SJCRH30 (cell line): ENCODE results near the gene CEBPE. TPM values are rescaled to one million over a fixed set of nuclear protein-coding genes. Genes with fewer than 3 reads are reported as not detected.

ENCODE experiments used
- DNase-seq, 2 experiments: peaks; one replicate each; pipeline ENCODE4 v3.0.0-alpha.2; 2015 to 2020
- H3K27ac ChIP-seq: fragments of 250-450 bp; sonication (Bioruptor Pico); 2 replicates; pipeline ENCODE4 v1.5.1; 2020; ENCODE audit warnings: mild to moderate bottlenecking, moderate library complexity
- H3K27me3 ChIP-seq: fragments of 250-450 bp; sonication (Bioruptor Pico); 2 replicates; pipeline ENCODE4 v1.5.1; 2020; ENCODE audit warnings: mild to moderate bottlenecking, moderate library complexity
- H3K36me3 ChIP-seq: fragments of 250-450 bp; sonication (Bioruptor Pico); 2 replicates; pipeline ENCODE4 v1.5.1; 2020; ENCODE audit warnings: mild to moderate bottlenecking, moderate library complexity
- H3K4me1 ChIP-seq: fragments of 250-450 bp; sonication (Bioruptor Pico); 2 replicates; pipeline ENCODE4 v1.5.1; 2020; ENCODE audit warnings: mild to moderate bottlenecking, moderate library complexity
- H3K4me3 ChIP-seq: fragments of 250-450 bp; sonication (Bioruptor Pico); 2 replicates; pipeline ENCODE4 v1.5.1; 2020; ENCODE audit warnings: mild to moderate bottlenecking, moderate library complexity
- H3K9me3 ChIP-seq: fragments of 250-450 bp; sonication (Bioruptor Pico); replicated peaks from 2 replicates; pipeline ENCODE4 v1.5.1; 2020; ENCODE audit warnings: mild to moderate bottlenecking, moderate library complexity
- total RNA-seq: library from RNA; depleted of rRNA; stranded (reverse); fragments of >200 nt; shearing (Covaris generic); gene quantifications from 2 replicates; pipeline ENCODE4 v1.2.3, GENCODE V29; 2014; rRNA removed

CEBPE gene
- not detected in 2 replicates for total RNA-seq

DNA sequence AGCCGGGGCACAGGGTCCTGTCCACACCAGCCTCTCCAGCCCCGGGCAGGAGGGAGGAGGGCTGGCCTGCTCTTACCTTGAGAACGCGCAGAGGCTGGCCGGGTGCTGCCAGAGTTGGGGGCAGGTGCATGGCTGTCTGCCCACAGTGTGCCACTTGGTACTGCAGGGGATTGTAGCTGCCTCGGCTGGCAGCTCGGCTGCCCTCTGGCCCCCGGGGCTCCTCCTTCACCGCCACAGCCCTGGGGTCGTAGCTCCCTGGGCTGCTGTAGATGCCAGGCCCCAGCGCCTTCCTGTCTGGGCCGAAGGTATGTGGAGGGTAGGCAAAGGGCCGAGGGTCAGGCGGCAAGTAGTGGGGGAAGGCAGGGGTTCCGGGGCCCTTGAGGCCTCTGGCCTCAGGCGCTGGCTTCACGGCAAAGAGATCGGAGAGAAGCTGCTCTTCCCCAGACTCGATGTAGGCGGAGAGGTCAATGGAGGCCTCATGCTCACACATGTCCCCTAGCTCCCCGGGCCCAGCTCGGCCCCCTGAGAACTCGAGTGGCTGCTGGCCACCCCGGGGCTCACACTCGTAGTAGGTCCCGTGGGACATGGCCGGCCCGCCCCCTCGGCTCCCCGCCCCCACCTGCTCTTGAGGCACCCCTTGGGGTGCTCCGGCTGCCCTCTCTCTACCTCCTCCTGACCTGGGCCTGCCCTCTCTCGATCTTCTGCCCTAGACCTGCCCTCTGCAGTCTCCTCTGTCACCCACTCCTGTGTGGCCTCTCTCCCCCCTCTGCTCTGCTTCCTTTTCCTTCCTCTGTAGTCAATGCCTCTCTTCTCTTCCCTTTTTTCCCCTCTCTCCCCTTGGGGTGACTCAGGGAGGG is at the start of gene CEBPE:
CEBPE (minus strand) TSS at position 750 of the 857 bp plus-strand sequence; CDS start at position 586, 164 bp downstream.
- H3K4me1 ChIP-seq = peaks cover 18% of the 10 kb centered on the region
- H3K4me3 ChIP-seq = no peak within 1 kb of the TSS
- no peaks in the 10 kb centered on the region for H3K9me3 ChIP-seq
- no peak for DNase-seq
- H3K27me3 ChIP-seq = peaks cover 3% of the 10 kb centered on the region; the same call in 1 of the 2 replicates
- H3K36me3 ChIP-seq = no peaks in the 10 kb centered on the region
- no peak within 1 kb of the TSS for H3K27ac ChIP-seq

DNA sequence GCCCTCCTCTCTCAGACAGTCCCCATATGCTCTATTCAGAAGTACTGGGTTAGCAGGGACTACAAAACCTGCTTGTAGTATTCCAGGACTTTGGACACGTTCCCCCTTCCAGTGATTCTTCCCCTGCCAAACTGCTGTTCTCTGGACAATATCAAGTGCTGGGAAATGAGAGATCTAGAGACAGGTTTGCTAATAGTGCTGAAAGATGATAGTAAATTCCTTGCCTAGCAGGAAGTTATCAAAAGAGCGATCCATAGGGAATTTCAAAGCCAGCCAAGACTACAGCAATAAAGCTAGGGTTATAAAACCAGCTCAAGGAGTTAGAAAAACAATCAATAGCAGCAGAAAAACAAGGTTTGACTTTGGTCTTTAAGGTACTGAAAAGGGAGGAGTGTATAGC is 49.2 kb upstream of the CEBPE start:
- DNase-seq = no peak
- Histone ChIP-seq H3K27ac (no peak overlapping the region), H3K4me3 (no peak overlapping the region), H3K4me1 (no peaks in the 10 kb centered on the region), H3K9me3 (no peaks in the 10 kb centered on the region), H3K27me3 (peaks cover 9% of the 10 kb centered on the region; the same call in 1 of the 2 replicates), H3K36me3 (no peaks in the 10 kb centered on the region)

DNA sequence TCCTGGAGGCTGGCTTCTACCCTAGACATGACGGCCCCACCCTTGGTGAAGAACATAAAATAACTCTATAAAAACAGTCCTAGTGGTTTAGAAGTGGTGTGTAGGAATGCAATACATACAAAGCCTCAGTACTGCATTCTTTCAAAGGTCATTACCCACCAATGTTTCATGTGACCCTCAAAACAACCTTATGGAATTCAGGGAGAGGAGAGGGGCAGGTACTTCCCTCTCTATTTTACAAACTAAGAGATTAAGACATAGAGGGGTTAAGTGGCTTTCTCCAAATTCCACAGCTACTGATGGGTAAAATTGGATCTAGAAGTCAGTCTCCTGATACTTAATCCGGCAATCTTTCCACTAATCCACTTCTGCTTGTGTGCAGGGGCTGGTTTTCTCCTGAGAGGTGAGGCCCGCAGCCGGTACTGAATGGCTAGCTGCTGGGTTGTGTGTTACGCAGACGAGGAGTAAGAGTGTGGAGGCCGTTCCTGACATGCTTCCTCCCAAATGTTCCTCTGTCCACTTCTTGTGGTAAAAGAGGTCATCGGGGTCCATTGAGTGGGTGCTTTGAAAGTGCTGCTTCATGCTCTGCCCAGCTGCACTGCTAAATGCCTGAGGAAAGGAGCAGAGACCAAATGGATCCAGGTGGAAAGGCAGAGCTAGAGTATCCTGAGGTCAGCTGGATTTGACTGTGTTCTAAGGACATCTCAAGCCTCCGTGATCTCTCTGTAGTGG is 48.2 kb upstream of the CEBPE start:
- Histone ChIP-seq H3K9me3 (no peaks in the 10 kb centered on the region), H3K36me3 (no peaks in the 10 kb centered on the region), H3K27ac (no peak overlapping the region), H3K4me3 (no peak overlapping the region), H3K27me3 (peaks cover 9% of the 10 kb centered on the region; the same call in 1 of the 2 replicates), H3K4me1 (no peaks in the 10 kb centered on the region)
- no peak for DNase-seq

DNA sequence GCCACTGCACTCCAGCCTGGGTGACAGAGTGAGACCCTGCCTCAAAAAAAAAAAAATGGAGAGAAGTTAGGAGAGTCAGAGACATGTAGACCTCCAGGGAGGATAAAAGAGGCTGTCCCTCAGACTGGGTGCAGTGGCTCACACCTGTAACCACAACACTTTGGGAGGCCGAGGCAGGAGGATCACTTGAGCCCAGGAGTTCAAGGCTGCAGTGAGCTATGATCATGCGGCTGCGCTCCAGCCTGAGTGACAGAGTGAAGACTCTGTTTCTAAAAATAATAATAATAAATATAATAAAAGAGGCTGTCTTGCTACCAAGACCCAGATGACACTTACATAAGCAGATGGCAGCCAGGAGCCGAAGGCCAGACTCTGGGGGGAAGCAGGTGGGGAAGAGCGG is 45.9 kb upstream of the CEBPE start:
- Histone ChIP-seq H3K4me1 (no peaks in the 10 kb centered on the region), H3K4me3 (no peak overlapping the region), H3K27me3 (peaks cover 3% of the 10 kb centered on the region; the same call in 1 of the 2 replicates), H3K36me3 (no peaks in the 10 kb centered on the region), H3K27ac (no peak overlapping the region), H3K9me3 (no peaks in the 10 kb centered on the region)
- no peak for DNase-seq

DNA sequence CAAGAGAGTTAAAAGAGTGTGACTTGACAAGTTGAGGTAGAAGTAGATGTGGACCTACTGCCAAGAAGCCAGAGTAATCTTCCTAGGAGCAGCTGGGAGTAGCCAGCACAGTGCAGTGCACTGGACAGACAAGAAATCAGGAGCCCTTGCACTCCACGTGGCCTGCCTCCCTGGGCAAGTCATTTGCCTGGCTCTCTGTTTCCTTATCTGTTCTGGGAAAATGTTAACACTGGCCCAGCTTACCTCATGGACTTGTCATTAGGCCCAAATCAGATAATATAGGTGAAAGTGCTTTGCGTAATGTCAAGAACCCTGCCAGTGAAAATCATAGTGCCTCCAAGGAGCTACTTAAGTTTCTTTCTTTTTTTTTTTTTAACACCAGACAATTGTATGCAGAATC is 45.2 kb upstream of the CEBPE start:
- no peak overlapping the region for H3K4me3 ChIP-seq
- H3K9me3 ChIP-seq = no peaks in the 10 kb centered on the region
- H3K4me1 ChIP-seq = no peaks in the 10 kb centered on the region
- H3K27ac ChIP-seq = no peak overlapping the region
- DNase-seq = no peak
- H3K27me3 ChIP-seq = no peaks in the 10 kb centered on the region; the same call in 1 of the 2 replicates
- H3K36me3 ChIP-seq = no peaks in the 10 kb centered on the region

DNA sequence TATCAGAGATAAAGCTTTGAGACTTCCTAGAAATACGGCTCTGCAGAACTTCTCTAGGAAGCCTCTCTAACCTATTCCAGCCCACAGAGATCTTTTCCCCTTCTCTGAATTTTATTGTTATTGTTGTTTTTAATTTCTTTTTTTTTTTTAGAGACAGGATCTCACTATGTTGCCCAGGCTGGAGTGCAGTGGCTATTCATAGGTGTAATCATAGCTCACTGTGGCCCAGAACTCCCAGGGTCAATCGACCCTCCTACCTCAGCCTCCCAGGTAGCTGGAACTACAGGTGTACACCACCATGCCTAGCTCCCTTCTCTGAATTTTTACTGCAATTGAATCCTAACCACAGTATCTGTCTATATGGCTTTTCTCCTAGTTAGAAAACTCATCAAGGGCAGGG is 44.8 kb upstream of the CEBPE start:
- no peaks in the 10 kb centered on the region for H3K4me1 ChIP-seq
- H3K9me3 ChIP-seq = no peaks in the 10 kb centered on the region
- DNase-seq = no peak
- no peak overlapping the region for H3K4me3 ChIP-seq
- H3K27me3 ChIP-seq = no peaks in the 10 kb centered on the region; the same call in 1 of the 2 replicates
- H3K27ac ChIP-seq = no peak overlapping the region
- no peaks in the 10 kb centered on the region for H3K36me3 ChIP-seq

DNA sequence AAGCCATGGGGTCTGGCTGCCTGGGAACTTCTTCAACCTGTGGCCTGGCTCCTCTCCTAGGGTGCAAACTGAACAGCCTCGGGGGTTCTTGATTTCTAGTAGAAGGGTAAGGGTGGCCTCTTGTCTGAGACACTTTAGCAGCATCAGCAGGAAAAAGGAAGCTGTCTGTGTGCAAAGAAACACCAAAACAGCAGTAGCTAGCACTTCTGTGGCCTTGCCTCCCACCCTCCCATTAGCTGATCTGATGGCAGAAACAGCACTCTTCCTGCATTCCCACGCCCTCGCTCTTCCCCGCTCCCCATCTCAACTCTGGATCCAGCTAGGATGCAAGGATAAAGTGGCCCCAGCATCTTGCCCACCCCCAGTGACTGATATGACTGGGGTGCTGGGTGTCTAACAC is 43.7 kb upstream of the CEBPE start:
- H3K36me3 ChIP-seq = no peaks in the 10 kb centered on the region
- H3K27ac ChIP-seq = no peak overlapping the region
- no peaks in the 10 kb centered on the region for H3K9me3 ChIP-seq
- H3K27me3 ChIP-seq = no peaks in the 10 kb centered on the region; the same call in 1 of the 2 replicates
- no peaks in the 10 kb centered on the region for H3K4me1 ChIP-seq
- DNase-seq = no peak
- no peak overlapping the region for H3K4me3 ChIP-seq

DNA sequence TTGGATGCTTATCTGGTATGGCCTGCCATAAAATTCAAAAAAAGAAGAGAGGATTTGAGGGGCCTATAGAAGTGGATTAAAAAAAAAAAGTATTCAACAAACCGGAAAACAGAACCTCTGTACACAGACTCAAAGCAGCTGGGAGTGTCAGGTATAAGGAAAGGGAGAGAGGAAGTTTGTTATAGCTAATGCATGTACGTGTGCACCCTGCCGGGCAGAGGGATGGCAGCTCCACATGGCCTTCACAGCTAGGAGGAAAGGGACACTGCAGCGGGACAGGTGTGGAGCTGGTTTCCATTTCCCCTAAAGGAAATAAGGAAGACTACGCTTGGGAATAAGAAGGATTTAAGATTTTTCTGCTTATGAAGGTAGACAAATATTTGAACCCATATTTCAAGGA is 43.0 kb upstream of the CEBPE start:
- Histone ChIP-seq H3K4me3 (no peak overlapping the region), H3K4me1 (no peaks in the 10 kb centered on the region)
- no peak for DNase-seq

DNA sequence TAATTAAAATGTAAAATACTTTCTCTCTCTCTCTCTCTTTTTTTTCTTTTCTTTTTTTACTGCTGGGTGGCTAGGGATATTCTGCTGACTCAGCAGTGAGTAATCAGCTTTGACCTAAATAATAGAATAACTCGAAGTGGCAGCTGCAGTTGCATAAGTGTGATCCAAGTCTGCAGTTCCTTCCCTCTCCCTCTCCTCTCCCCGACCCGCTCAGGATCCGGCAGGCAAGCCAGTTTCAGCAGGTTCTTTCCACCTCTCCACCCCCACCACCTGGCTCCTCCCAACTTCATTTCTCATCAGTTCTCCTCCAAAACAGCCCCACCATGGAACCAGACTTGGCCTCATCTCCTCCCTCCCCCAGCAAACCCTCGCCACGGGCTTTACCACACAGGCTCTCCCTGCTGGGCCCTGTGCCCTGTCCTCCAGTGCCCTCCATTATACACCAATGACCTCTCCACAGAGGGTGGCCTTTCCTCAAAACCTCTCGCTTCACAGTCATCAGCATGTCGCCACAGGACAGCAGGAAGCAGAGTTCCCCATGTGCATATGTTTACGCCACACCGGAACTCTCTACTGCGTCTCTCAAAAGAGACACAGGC is 42.0 kb upstream of the CEBPE start:
- H3K36me3 ChIP-seq = no peaks in the 10 kb centered on the region
- no peaks in the 10 kb centered on the region for H3K9me3 ChIP-seq
- peak in 1 of 2 experiments; percentile 14 for DNase-seq
- 0 out of 2 replicates have a peak, but pooled peaks cover 5% of the 10 kb centered on the region for H3K27me3 ChIP-seq
- no peak overlapping the region for H3K4me3 ChIP-seq
- H3K4me1 ChIP-seq = no peaks in the 10 kb centered on the region
- H3K27ac ChIP-seq = no peak overlapping the region

More for the DNA sequence above, 43.0 kb upstream of the CEBPE start:
- Histone ChIP-seq H3K36me3 (no peaks in the 10 kb centered on the region), H3K9me3 (no peaks in the 10 kb centered on the region), H3K27me3 (no peaks in the 10 kb centered on the region; the same call in 1 of the 2 replicates), H3K27ac (no peak overlapping the region)

DNA sequence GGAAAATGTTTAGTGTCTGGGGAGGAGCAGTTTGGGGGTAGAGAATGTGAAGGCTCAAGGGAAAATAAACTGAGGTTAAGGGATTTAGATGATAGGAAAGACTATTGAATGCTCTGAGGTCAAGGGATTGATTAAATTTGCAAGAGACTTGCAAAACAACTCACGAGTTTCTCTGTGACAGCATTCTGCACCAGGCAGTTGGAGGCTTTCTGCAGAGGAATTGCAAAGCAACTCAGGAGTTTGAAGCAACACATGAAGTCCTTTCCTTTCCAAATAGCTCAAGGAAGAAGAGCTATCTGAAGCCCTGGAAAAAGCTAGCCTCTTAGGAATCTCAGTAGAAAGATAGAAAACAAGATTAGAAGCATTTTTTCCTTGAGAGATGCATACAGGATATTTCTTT is 40.5 kb upstream of the CEBPE start:
- no peak overlapping the region for H3K27ac ChIP-seq
- H3K9me3 ChIP-seq = no peaks in the 10 kb centered on the region
- peaks cover 5% of the 10 kb centered on the region; the same call in 1 of the 2 replicates for H3K27me3 ChIP-seq
- H3K36me3 ChIP-seq = no peaks in the 10 kb centered on the region
- H3K4me1 ChIP-seq = no peaks in the 10 kb centered on the region
- no peak overlapping the region for H3K4me3 ChIP-seq
- no peak for DNase-seq

DNA sequence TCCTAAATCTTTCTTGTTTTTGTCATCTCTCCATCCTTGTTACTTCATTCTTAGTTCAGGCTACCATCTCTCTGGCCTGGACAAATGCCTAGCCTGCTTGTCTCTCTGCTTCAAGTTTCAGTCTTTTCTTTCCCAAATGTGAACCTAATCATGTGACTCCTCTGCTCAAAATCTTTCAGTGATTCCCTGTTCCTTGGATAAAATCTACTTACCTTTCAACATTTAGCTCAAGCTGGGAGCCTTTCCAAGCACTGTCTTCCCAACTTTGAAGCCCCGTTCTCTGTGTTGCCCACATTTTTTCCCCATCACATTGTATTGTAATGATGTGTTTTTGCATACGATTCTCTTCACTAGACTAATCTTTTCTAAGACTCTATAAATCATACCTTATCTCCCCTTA is 39.7 kb upstream of the CEBPE start:
- DNase-seq = no peak
- H3K4me1 ChIP-seq = no peaks in the 10 kb centered on the region
- H3K27me3 ChIP-seq = peaks cover 5% of the 10 kb centered on the region; the same call in 1 of the 2 replicates

DNA sequence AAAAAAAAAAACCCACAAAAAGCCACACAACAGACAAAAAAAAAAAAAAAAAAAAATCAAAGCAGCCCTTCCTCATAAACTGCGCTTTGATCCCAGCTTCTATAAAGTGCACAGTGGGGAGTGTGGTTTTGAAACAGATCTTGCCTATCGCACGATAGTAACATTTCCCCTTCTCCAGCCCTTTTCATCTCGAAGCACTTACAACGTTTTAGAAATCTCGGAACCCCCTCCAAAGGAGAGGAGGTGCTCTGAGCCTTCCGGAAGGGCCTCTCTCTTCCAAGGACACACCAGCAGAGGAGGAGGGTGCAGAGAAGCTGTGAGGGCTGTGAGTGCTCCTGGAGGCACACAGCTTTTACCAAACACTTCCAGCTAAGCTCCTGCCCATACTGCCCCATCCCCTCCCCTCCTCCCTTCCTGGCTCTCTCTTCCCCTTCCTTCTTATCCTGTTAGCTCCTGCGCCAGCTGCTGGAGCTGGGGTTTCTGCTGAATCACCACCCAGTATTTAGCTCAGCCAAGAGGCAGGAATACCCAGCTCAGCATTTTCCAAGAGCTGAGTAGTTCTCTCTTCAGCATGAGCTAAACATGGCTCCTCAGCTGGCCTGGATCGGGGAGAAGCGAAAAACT is 36.0 kb upstream of the CEBPE start:
- Histone ChIP-seq H3K9me3 (no peaks in the 10 kb centered on the region), H3K4me1 (no peaks in the 10 kb centered on the region), H3K27me3 (peaks cover 10% of the 10 kb centered on the region; the same call in 1 of the 2 replicates), H3K27ac (no peak overlapping the region), H3K36me3 (no peaks in the 10 kb centered on the region), H3K4me3 (no peak overlapping the region)
- DNase-seq = peak; percentile 42 to 49

More for the DNA sequence above, 39.7 kb upstream of the CEBPE start:
- no peak overlapping the region for H3K4me3 ChIP-seq
- H3K36me3 ChIP-seq = no peaks in the 10 kb centered on the region
- H3K9me3 ChIP-seq = no peaks in the 10 kb centered on the region
- no peak overlapping the region for H3K27ac ChIP-seq

DNA sequence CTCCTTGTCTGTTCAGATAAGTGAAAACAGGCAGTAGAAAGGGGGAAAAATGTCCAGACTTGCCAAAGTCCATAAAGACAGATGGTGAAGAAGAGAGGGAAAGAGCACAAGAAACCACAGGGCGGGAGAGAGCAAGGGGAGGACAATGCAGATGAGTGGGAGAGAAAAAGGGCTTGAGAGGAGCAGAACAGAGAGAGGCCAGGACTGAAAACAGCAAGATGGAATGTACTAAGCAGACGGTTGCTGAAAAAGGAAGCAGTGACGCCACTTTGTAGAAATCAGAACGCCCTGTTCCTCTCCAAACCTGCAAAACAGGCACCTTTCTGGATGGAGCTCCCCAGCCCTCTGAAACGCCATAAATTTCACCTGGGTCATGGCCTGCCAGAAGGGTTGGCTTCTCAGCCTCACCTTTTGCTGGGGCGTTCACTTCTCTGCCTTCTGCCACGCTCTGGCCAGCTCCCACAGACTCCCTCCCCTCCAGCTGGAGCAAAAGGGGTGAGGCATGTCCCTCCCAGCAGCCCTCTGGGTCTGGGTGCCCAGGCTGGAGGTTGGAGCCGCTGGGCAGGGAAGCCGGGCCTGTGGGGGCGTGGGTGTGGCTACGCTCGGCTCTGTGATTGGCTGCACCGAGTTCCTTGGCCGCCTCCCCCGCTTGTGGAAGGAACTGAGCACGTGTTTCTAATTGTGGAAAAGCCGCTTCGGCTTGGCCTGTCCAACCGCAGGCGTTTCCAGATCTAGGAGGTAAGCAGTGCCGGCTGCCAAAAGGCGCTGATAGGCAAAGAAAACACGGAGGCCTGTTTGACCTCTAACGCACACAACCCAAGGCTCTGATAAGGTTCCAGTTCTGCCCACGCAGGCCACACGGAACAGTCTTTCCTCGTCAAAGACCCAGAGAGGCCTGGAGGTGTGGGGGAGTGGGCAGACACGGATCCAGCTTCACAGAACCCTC is 35.1 kb upstream of the CEBPE start:
- H3K27me3 ChIP-seq = peaks cover 10% of the 10 kb centered on the region; the same call in 1 of the 2 replicates
- H3K27ac ChIP-seq = no peak overlapping the region
- H3K4me3 ChIP-seq = no peak overlapping the region
- no peaks in the 10 kb centered on the region for H3K36me3 ChIP-seq
- H3K9me3 ChIP-seq = no peaks in the 10 kb centered on the region
- H3K4me1 ChIP-seq = no peaks in the 10 kb centered on the region
- DNase-seq = no peak
